ENCODE measurements around the gene CDHR4. TPM values are rescaled to one million over a fixed set of nuclear protein-coding genes. Genes with fewer than 3 reads are reported as not detected.

CDHR4 gene
- total and polyA plus RNA-seq, 3 donors from 2014 or later = 5.5 to 11.7 (median 5.9) TPM

DNA sequence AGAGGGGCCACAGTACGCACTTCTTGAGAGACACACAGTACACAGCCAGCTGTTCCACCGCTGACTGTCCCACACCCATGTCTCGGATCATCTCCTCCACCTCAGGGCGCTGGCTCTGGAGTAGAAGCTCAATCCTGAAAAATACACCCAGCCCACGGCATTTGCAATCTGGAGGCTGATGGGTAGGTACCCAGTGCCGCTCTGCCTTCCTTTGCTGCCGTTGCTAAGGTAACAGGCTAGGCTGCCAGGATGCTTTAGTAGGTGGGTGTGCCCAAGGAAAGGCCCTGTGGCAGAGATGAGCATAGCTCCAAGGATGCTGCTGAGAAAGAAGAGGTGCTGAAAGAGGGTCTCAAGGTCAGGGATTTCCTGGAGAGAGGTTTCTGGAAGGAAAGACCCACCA is 42.1 kb upstream of the CDHR4 start:
- TF ChIP-seq POLR2A (IDR thresholded peaks at IDR 0.05) = no peak
- TF ChIP-seq, protein P1, sequence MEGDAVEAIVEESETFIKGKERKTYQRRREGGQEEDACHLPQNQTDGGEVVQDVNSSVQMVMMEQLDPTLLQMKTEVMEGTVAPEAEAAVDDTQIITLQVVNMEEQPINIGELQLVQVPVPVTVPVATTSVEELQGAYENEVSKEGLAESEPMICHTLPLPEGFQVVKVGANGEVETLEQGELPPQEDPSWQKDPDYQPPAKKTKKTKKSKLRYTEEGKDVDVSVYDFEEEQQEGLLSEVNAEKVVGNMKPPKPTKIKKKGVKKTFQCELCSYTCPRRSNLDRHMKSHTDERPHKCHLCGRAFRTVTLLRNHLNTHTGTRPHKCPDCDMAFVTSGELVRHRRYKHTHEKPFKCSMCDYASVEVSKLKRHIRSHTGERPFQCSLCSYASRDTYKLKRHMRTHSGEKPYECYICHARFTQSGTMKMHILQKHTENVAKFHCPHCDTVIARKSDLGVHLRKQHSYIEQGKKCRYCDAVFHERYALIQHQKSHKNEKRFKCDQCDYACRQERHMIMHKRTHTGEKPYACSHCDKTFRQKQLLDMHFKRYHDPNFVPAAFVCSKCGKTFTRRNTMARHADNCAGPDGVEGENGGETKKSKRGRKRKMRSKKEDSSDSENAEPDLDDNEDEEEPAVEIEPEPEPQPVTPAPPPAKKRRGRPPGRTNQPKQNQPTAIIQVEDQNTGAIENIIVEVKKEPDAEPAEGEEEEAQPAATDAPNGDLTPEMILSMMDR (IDR thresholded peaks at IDR 0.05) = no peak
- no peak overlapping the region for H3K4me3 ChIP-seq
- H3K27ac ChIP-seq = no peak overlapping the region
- H3K4me1 ChIP-seq = peaks cover 3% of the 10 kb centered on the region
- intact Hi-C loops (cut with DNase I; ENCODE audit: low total_unique reads) = no loop called here
- H3K27me3 ChIP-seq = no peaks in the 10 kb centered on the region
- no peaks in the 10 kb centered on the region for H3K9me3 ChIP-seq
- DNase-seq = no peak
- no peaks in the 10 kb centered on the region for H3K36me3 ChIP-seq (ENCODE audit: low read depth, missing control alignments)
- WGBS, 2 donors = 95 to 98% methylated on average over 7 of the region's 7 CpGs

DNA sequence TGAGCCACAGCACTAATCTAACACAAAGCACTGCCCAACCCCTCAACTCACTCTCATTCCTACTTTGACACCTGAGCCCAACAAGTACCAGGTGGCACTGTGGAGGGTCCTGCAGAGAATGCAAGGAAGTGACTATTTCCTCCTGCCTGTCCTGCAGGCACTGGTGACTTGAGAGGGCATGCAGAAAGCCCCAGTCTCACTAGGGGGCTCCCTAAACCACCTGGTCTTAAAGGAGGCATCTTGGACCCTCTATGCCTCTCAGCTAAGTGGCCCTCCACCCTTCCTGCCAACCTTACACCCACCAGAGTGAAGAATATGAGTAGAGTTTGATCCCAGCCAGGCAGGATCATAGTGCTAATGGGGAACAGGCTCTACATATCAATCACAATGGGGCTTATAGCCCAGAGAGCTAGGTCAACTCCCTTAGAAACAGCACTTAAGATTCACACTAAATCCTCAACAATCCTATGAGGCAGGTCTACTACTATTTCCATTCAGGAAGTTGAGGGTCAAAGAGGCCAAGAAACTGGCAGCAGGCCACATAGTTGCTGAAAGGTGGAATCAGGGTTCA is 41.5 kb upstream of the CDHR4 start:
- H3K4me3 ChIP-seq = no peak overlapping the region
- H3K27ac ChIP-seq = no peak overlapping the region
- no peaks in the 10 kb centered on the region for H3K36me3 ChIP-seq (ENCODE audit: low read depth, missing control alignments)
- TF ChIP-seq, protein P1 (IDR thresholded peaks at IDR 0.05) = no peak
- no peak for TF ChIP-seq POLR2A (IDR thresholded peaks at IDR 0.05)
- H3K9me3 ChIP-seq = no peaks in the 10 kb centered on the region
- intact Hi-C loops (cut with DNase I; ENCODE audit: low total_unique reads) = no loop called here
- no peaks in the 10 kb centered on the region for H3K27me3 ChIP-seq
- peaks cover 3% of the 10 kb centered on the region for H3K4me1 ChIP-seq
- DNase-seq = peak; percentile 26

DNA sequence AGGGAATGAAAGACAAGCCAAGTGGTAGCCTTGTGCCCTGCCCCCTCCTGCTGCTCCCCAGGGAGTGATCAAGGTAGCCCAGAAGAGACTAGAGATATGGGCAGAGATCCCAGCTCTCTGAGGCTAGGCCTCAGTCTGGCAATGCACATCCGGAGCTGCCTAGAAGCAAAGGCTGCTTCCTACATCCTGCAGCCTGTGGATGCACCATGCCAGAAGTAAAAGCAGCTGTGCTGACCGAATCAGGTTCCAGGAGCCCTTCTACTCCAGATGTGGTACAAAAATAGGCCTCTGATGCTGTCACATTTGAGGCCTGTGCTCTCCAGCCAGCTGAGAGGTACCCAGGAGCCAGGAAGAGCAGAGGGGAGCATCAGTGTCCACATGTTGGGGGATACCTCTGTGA is 40.7 kb upstream of the CDHR4 start:
- TF ChIP-seq POLR2A (IDR thresholded peaks at IDR 0.05) = no peak
- TF ChIP-seq, protein P1 (IDR thresholded peaks at IDR 0.05) = no peak
- Histone ChIP-seq H3K9me3 (no peaks in the 10 kb centered on the region), H3K36me3 (ENCODE audit: low read depth, missing control alignments) (no peaks in the 10 kb centered on the region), H3K27ac (no peak overlapping the region), H3K4me1 (peaks cover 3% of the 10 kb centered on the region), H3K27me3 (no peaks in the 10 kb centered on the region), H3K4me3 (no peak overlapping the region)
- 49 to 60% methylated on average over 1 to 2 of the region's 2 CpGs for WGBS, 2 donors
- intact Hi-C loops (cut with DNase I; ENCODE audit: low total_unique reads) = no loop called here
- no peak for DNase-seq

DNA sequence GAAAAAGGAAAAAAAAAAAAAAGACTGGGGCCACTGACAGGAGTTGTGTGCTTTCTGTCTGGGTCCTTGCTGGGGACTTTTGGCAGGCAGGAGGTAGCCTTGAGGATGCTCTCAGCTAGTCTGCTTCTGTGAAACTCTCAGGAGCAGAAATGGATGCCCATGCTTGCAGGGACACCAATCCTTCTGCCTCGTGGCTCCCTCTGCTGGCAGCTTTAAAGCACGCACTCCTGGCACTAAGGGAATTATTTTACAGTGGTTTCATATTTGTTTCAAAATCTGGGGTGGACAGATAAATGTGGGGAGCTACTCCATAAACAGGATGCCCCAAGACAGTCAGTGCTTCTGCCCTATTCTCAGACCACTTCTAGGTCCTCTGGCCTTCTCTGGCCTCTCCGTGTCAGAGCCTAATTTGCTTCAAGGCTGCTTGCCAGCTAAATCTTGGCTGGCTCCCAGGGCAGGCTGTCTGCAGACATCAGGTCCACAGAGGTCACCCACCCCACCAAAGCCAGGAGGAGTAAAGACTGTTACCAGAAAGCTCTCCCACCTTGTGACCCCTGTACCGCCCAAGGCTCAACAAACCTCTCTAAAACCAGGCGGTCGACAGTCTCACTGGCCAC is 39.6 kb upstream of the CDHR4 start:
- H3K27ac ChIP-seq = peak overlapping the region in 1 of 2 donors; percentile 56
- 25 to 38% methylated on average over 6 of the region's 6 CpGs for WGBS, 2 donors
- no peak for TF ChIP-seq POLR2A (IDR thresholded peaks at IDR 0.05)
- TF ChIP-seq, protein P1 (IDR thresholded peaks at IDR 0.05) = peak; percentile 87 to 93 (median 91)

DNA sequence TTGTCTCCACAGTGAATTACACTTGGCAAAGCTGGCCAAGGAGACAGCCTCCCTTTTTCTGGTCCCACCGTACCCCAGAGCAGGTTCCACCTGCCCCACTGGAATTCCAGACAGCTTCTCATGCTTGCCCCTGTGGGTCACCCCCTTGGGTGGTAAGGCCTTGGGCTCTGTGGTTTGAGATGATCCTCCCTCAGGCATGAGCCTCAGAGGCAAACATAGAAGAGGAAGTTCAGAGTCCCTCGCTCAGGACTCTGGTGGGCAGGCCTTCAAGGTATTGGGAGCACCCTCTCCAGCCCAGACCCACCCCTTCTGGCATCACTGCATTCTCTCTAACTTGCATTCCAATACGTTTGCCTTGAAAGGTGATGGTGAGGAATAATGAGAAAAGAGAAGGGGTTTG is 31.7 kb upstream of the CDHR4 start:
- no peak for DNase-seq
- intact Hi-C loops (cut with DNase I; ENCODE audit: low total_unique reads) = no loop called here
- TF ChIP-seq, protein P1 (IDR thresholded peaks at IDR 0.05) = no peak
- no peak for TF ChIP-seq POLR2A (IDR thresholded peaks at IDR 0.05)
- Histone ChIP-seq H3K36me3 (ENCODE audit: low read depth, missing control alignments) (no peaks in the 10 kb centered on the region), H3K9me3 (no peaks in the 10 kb centered on the region), H3K4me1 (no peaks in the 10 kb centered on the region), H3K27ac (no peak overlapping the region), H3K27me3 (no peaks in the 10 kb centered on the region), H3K4me3 (no peak overlapping the region)
- 54 to 79% methylated on average over 3 of the region's 3 CpGs for WGBS, 2 donors

More for the DNA sequence above, 39.6 kb upstream of the CDHR4 start:
- DNase-seq = peak; percentile 85
- intact Hi-C loops (cut with DNase I; ENCODE audit: low total_unique reads) = loop anchor here (5.0 kb wide), 1 partner anchor 37 kb away; the partner anchor contains the start of gene INKA1
- Histone ChIP-seq H3K36me3 (ENCODE audit: low read depth, missing control alignments) (no peaks in the 10 kb centered on the region), H3K27me3 (no peaks in the 10 kb centered on the region), H3K4me3 (no peak overlapping the region), H3K9me3 (no peaks in the 10 kb centered on the region), H3K4me1 (peaks cover 3% of the 10 kb centered on the region)

Data from testis (tissue), 3 donors.